Peyer's patch (tissue), 4 donors: ENCODE data around the gene RFX4.

ENCODE experiments used
- CTCF ChIP-seq, 6 experiments: fragments of 450-650 bp in 4 of 6; fragments of 200-600 bp in 2 of 6; sonication (generic) in 1 of 6; IDR thresholded peaks; one replicate each; pipeline ENCODE4 v1.5.1; 2017 to 2019; ENCODE audit warnings: antibody characterized with exemption in 6 of 6, mild to moderate bottlenecking in 3 of 6, moderate library complexity in 1 of 6
- POLR2A ChIP-seq, 2 donors: fragments of 450-650 bp; IDR thresholded peaks; one replicate each; pipeline ENCODE4 v1.5.1; 2017; ENCODE audit warnings: antibody characterized with exemption in 2 of 2, mild to moderate bottlenecking in 2 of 2, moderate library complexity in 2 of 2

- no peak for TF ChIP-seq CTCF (IDR thresholded peaks at IDR 0.05)
- no peak for TF ChIP-seq POLR2A (IDR thresholded peaks at IDR 0.05)
These were observed 1.1 kb upstream of the RFX4 start for GRCh38 chr12:106581543-106582248.
